ENCODE data around the gene NOL3. TPM values are rescaled to one million over a fixed set of nuclear protein-coding genes. Genes with fewer than 3 reads are reported as not detected.

Gene NOL3
- total RNA-seq, 2 donors from 2014 or later = 11.6 TPM

- H3K4me1 Mint-ChIP-seq = peaks cover 14% of the 10 kb centered on the region
- H3K4me3 Mint-ChIP-seq = no peak overlapping the region
- Histone ChIP-seq H3K4me1 (ENCODE audit: control insufficient read depth, insufficient read depth, low read length) (peaks cover 6% of the 10 kb centered on the region), H3K27me3 (ENCODE audit: control insufficient read depth, insufficient read depth, low read length, poor library complexity, severe bottlenecking) (peaks cover 29% of the 10 kb centered on the region), H3K9me3 (ENCODE audit: control insufficient read depth, low read length) (no peaks in the 10 kb centered on the region), H3K27ac (ENCODE audit: low read depth, low read length) (peak overlapping the region; percentile 99), H3K9ac (ENCODE audit: extremely low read depth, low read length, poor library complexity, severe bottlenecking) (peak overlapping the region; percentile 82), H3K4me3 (ENCODE audit: low read length) (peak overlapping the region; percentile 84), H3K36me3 (ENCODE audit: control insufficient read depth, insufficient read depth, low read length) (peaks cover 7% of the 10 kb centered on the region)
- H3K27me3 Mint-ChIP-seq (ENCODE audit: insufficient read depth) = peaks cover 25% of the 10 kb centered on the region
- H3K27ac Mint-ChIP-seq = no peak overlapping the region
- 13 to 15% methylated on average over 6 to 11 of the region's 11 CpGs for WGBS, 2 experiments (ENCODE audit: insufficient coverage in 1 of 2, insufficient read length in 1 of 2)
- H3K36me3 Mint-ChIP-seq (ENCODE audit: low read depth) = no peaks in the 10 kb centered on the region
- H3K9me3 Mint-ChIP-seq = no peaks in the 10 kb centered on the region
- no peak for TF ChIP-seq CTCF (conservative IDR thresholded peaks at IDR 0.05)
- no peak for DNase-seq
Measured at GRCh38 chr16:67183284-67183626, 12.9 kb downstream of the NOL3 start.

GRCh38 chr16:67183627-67184452 lies 13.5 kb downstream of the NOL3 start, which contains the start of gene MATCAP1:
Gene MATCAP1, minus strand, starts transcription at chr16:67183963. Its CDS starts 3,353 bp downstream, at chr16:67180610.
- 0% methylated on average over 37 to 77 of the region's 77 CpGs for WGBS, 2 experiments (ENCODE audit: insufficient coverage in 1 of 2, insufficient read length in 1 of 2)
- Mint-ChIP-seq H3K27me3 (ENCODE audit: insufficient read depth) (peaks cover 25% of the 10 kb centered on the region), H3K4me1 (peaks cover 14% of the 10 kb centered on the region), H3K36me3 (ENCODE audit: low read depth) (no peaks in the 10 kb centered on the region), H3K27ac (no peak within 1 kb of the TSS), H3K4me3 (no peak within 1 kb of the TSS), H3K9me3 (no peaks in the 10 kb centered on the region)
- peaks cover 7% of the 10 kb centered on the region for H3K36me3 ChIP-seq (ENCODE audit: control insufficient read depth, insufficient read depth, low read length)
- H3K9me3 ChIP-seq (ENCODE audit: control insufficient read depth, low read length) = no peaks in the 10 kb centered on the region
- H3K4me3 ChIP-seq (ENCODE audit: low read length) = peak within 1 kb of the TSS; percentile 84
- H3K9ac ChIP-seq (ENCODE audit: extremely low read depth, low read length, poor library complexity, severe bottlenecking) = peak within 1 kb of the TSS; percentile 82
- peaks cover 26% of the 10 kb centered on the region for H3K27me3 ChIP-seq (ENCODE audit: control insufficient read depth, insufficient read depth, low read length, poor library complexity, severe bottlenecking)
- peaks cover 6% of the 10 kb centered on the region for H3K4me1 ChIP-seq (ENCODE audit: control insufficient read depth, insufficient read depth, low read length)
- no peak for TF ChIP-seq CTCF (conservative IDR thresholded peaks at IDR 0.05)
- peak within 1 kb of the TSS; percentile 99 for H3K27ac ChIP-seq (ENCODE audit: low read depth, low read length)
- DNase-seq = peak; percentile 97

GRCh38 chr16:67184453-67184994 lies 14.2 kb downstream of the NOL3 start:
- H3K4me3 Mint-ChIP-seq = no peak overlapping the region
- H3K9me3 Mint-ChIP-seq = no peaks in the 10 kb centered on the region
- TF ChIP-seq CTCF (conservative IDR thresholded peaks at IDR 0.05) = no peak

More at GRCh38 chr16:67184453-67184994, 14.2 kb downstream of the NOL3 start:
- H3K9ac ChIP-seq (ENCODE audit: extremely low read depth, low read length, poor library complexity, severe bottlenecking) = no peak overlapping the region
- WGBS, 2 experiments (ENCODE audit: insufficient coverage in 1 of 2, insufficient read length in 1 of 2) = 14 to 15% methylated on average over 15 to 59 of the region's 59 CpGs
- Mint-ChIP-seq H3K27me3 (ENCODE audit: insufficient read depth) (peaks cover 23% of the 10 kb centered on the region), H3K4me1 (peaks cover 14% of the 10 kb centered on the region), H3K27ac (no peak overlapping the region), H3K36me3 (ENCODE audit: low read depth) (no peaks in the 10 kb centered on the region)
- no peak overlapping the region for H3K27ac ChIP-seq (ENCODE audit: low read depth, low read length)
- peak overlapping the region; percentile 84 for H3K4me3 ChIP-seq (ENCODE audit: low read length)
- H3K9me3 ChIP-seq (ENCODE audit: control insufficient read depth, low read length) = no peaks in the 10 kb centered on the region
- peaks cover 6% of the 10 kb centered on the region for H3K4me1 ChIP-seq (ENCODE audit: control insufficient read depth, insufficient read depth, low read length)
- DNase-seq = peak; percentile 76
- H3K36me3 ChIP-seq (ENCODE audit: control insufficient read depth, insufficient read depth, low read length) = peaks cover 7% of the 10 kb centered on the region
- peaks cover 21% of the 10 kb centered on the region for H3K27me3 ChIP-seq (ENCODE audit: control insufficient read depth, insufficient read depth, low read length, poor library complexity, severe bottlenecking)
